HEK293 (cell line): ENCODE data around the gene BAIAP3.
"Not testable (repeated sequence)": the region's sequence is repeated elsewhere in the genome, so short reads cannot be mapped to it uniquely, and the experiment has no call there.

Experiments used
- CTCF ChIA-PET: fragments of 350-600 bp; formaldehyde crosslinking; extraction: SDS; loops from one replicate; lab custom pipeline; 2021; ENCODE audit warnings: antibody characterized with exemption; lab: Yijun Ruan, JAX
- POLR2A ChIA-PET: fragments of 300-600 bp; formaldehyde crosslinking; extraction: SDS; loops from one replicate; lab custom pipeline; 2020; ENCODE audit warnings: antibody characterized with exemption, inconsistent platforms; lab: Yijun Ruan, JAX
- H3K27ac ChIP-seq: fragments of 200-500 bp; sonication (Bioruptor generic); 2 replicates; pipeline ENCODE4 v1.5.1; 2014; ENCODE audit warnings: low read depth, low read length, control low read depth, inconsistent platforms; ENCODE audit errors: extremely low read depth
- H3K36me3 ChIP-seq, 2 experiments: fragments of 200-500 bp in 1 of 2; sonication (Bioruptor generic) in 1 of 2; 1 replicate in 1 of 2; 2 replicates in 1 of 2; pipeline ENCODE4 v1.5.1; 2014 to 2017; ENCODE audit warnings: inconsistent platforms in 2 of 2, low read length in 2 of 2; ENCODE audit not compliant: control insufficient read depth in 2 of 2, insufficient read depth in 1 of 2
- H3K4me1 ChIP-seq: fragments of 200-500 bp; sonication (Bioruptor generic); 2 replicates; pipeline ENCODE4 v1.5.1; 2014; ENCODE audit warnings: mild to moderate bottlenecking, low read length, inconsistent platforms; ENCODE audit not compliant: control insufficient read depth, insufficient read depth
- H3K4me3 ChIP-seq: 2 replicates; pipeline ENCODE4 v1.5.1; 2011; ENCODE audit warnings: low read depth, mild to moderate bottlenecking, control low read depth, low read length, moderate library complexity
- H3K9me3 ChIP-seq: fragments of 200-500 bp; sonication (Bioruptor generic); 2 replicates; pipeline ENCODE4 v1.5.1; 2014; ENCODE audit warnings: low read depth, low read length, inconsistent platforms; ENCODE audit not compliant: control insufficient read depth, insufficient read depth
- HOXC10 ChIP-seq: sonication (generic); formaldehyde crosslinking; IDR thresholded peaks from 2 replicates; pipeline ENCODE4 v1.8.1; 2023; ENCODE audit warnings: mild to moderate bottlenecking, missing genetic modification reagents
- KLF1 ChIP-seq: fragments of 450-650 bp; formaldehyde crosslinking; IDR thresholded peaks from 2 replicates; pipeline ENCODE4 v1.5.1; 2016; ENCODE audit warnings: missing biosample characterization, missing genetic modification characterization
- SP2 ChIP-seq: fragments of 450-650 bp; formaldehyde crosslinking; IDR thresholded peaks from 2 replicates; pipeline ENCODE4 v1.5.1; 2016; ENCODE audit warnings: missing biosample characterization, missing genetic modification characterization
- SP3 ChIP-seq: fragments of 450-650 bp; formaldehyde crosslinking; IDR thresholded peaks from 2 replicates; pipeline ENCODE4 v1.5.1; 2016; ENCODE audit warnings: missing biosample characterization, missing genetic modification characterization
- ZNF24 ChIP-seq: fragments of 450-650 bp; formaldehyde crosslinking; IDR thresholded peaks from 2 replicates; pipeline ENCODE4 v1.5.1; 2016; ENCODE audit warnings: missing biosample characterization, missing genetic modification characterization
- ZNF274 ChIP-seq, 2 experiments: fragments of 200-500 bp in 1 of 2; fragments of 450-650 bp in 1 of 2; sonication (Bioruptor generic) in 1 of 2; formaldehyde crosslinking in 1 of 2; IDR thresholded peaks; 2 replicates each; pipeline versions ENCODE4 v1.5.1 to v1.6.1; 2014 to 2016; ENCODE audit warnings: borderline replicate concordance in 1 of 2, inconsistent platforms in 1 of 2, low read length in 1 of 2, missing biosample characterization in 1 of 2, missing genetic modification characterization in 1 of 2
- ZNF292 ChIP-seq: fragments of 450-650 bp; formaldehyde crosslinking; IDR thresholded peaks from 2 replicates; pipeline ENCODE4 v1.5.1; 2016; ENCODE audit warnings: low read depth, missing biosample characterization, missing genetic modification characterization, borderline replicate concordance
- ZNF335 ChIP-seq: fragments of 450-650 bp; formaldehyde crosslinking; conservative IDR thresholded peaks from 2 replicates; pipeline ENCODE4 v1.5.1; 2016; ENCODE audit warnings: missing biosample characterization, missing genetic modification characterization
- ZNF37A ChIP-seq: fragments of 450-650 bp; IDR thresholded peaks from 2 replicates; pipeline ENCODE4 v1.5.1; 2018; ENCODE audit warnings: missing biosample characterization, missing genetic modification characterization
- ZNF426 ChIP-seq: fragments of 450-650 bp; formaldehyde crosslinking; IDR thresholded peaks from 2 replicates; pipeline ENCODE4 v1.5.1; 2017; ENCODE audit warnings: missing biosample characterization, missing genetic modification characterization, mild to moderate bottlenecking, inconsistent platforms, moderate library complexity
- ZNF658 ChIP-seq: fragments of 450-650 bp; formaldehyde crosslinking; IDR thresholded peaks from 2 replicates; pipeline ENCODE4; 2016; ENCODE audit warnings: missing biosample characterization, missing genetic modification characterization
- ZNF670 ChIP-seq: fragments of 450-650 bp; formaldehyde crosslinking; IDR thresholded peaks from 2 replicates; pipeline ENCODE4 v1.5.1; 2016; ENCODE audit warnings: missing biosample characterization, missing genetic modification characterization, low read depth
- ZNF830 ChIP-seq: fragments of 450-650 bp; IDR thresholded peaks from 2 replicates; pipeline ENCODE4 v1.5.0; 2018; ENCODE audit warnings: missing biosample characterization, missing genetic modification characterization, low read depth, mild to moderate bottlenecking, moderate library complexity
- TF ChIP-seq, protein P1 (sequence below): fragments of 450-650 bp; formaldehyde crosslinking; IDR thresholded peaks from 2 replicates; pipeline ENCODE4 v1.5.1; 2016; ENCODE audit warnings: missing biosample characterization, missing genetic modification characterization
- TF ChIP-seq, protein P2 (sequence below): fragments of 450-650 bp; formaldehyde crosslinking; IDR thresholded peaks from 2 replicates; pipeline ENCODE4 v1.5.1; 2016; ENCODE audit warnings: missing biosample characterization, missing genetic modification characterization
- TF ChIP-seq, protein P3 (sequence below): fragments of 450-650 bp; formaldehyde crosslinking; IDR thresholded peaks from 2 replicates; pipeline ENCODE4 v1.5.1; 2017; ENCODE audit warnings: missing biosample characterization, missing genetic modification characterization

BAIAP3 gene

DNA sequence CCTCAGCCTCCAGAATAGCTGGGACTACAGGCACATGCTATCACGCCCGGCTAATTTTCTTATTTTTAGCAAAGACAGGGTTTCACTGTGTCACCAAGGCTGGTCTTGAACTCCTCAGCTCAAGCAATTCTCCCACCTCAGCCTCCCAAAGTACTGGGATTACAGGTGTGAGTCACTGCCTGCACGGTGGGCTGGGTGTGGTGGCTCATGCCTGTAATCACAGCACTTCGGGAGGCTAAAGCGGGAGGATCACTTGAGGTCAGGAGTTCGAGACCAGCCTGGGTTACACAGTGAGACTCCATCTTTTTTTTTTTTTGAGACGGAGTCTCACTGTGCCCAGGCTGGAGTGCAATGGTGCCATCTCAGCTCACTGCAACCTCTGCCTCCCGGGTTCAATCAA, 40.6 kb upstream of the BAIAP3 start:
- H3K4me3 ChIP-seq, H3K9me3 ChIP-seq, POLR2A ChIA-PET, H3K36me3 ChIP-seq, H3K4me1 ChIP-seq, H3K27ac ChIP-seq: not testable (repeated sequence)
- CTCF ChIA-PET = interaction anchor here (0.6 to 3.2 kb wide), 2 partner anchors 8 to 10 kb away, joined by 3 to 17 read pairs; no protein-coding TSS in a partner anchor
- TF ChIP-seq SP3 (tag by site-specific recombination) (0 out of 2 replicates have a peak, but pooled peaks have one; percentile 9), KLF1 (tag by site-specific recombination) (peak; percentile 76)
- TF ChIP-seq, protein P1, sequence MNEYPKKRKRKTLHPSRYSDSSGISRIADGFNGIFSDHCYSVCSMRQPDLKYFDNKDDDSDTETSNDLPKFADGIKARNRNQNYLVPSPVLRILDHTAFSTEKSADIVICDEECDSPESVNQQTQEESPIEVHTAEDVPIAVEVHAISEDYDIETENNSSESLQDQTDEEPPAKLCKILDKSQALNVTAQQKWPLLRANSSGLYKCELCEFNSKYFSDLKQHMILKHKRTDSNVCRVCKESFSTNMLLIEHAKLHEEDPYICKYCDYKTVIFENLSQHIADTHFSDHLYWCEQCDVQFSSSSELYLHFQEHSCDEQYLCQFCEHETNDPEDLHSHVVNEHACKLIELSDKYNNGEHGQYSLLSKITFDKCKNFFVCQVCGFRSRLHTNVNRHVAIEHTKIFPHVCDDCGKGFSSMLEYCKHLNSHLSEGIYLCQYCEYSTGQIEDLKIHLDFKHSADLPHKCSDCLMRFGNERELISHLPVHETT (tag by site-specific recombination) = peak; percentile 62; the same call in 1 of the 2 replicates
- TF ChIP-seq, protein P2, sequence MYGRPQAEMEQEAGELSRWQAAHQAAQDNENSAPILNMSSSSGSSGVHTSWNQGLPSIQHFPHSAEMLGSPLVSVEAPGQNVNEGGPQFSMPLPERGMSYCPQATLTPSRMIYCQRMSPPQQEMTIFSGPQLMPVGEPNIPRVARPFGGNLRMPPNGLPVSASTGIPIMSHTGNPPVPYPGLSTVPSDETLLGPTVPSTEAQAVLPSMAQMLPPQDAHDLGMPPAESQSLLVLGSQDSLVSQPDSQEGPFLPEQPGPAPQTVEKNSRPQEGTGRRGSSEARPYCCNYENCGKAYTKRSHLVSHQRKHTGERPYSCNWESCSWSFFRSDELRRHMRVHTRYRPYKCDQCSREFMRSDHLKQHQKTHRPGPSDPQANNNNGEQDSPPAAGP (tag by site-specific recombination) = peak; percentile 79

- no peaks in the 10 kb centered on the region for H3K4me1 ChIP-seq
- CTCF ChIA-PET = interaction anchor here (0.6 kb wide), 2 partner anchors 8 to 101 kb away, joined by 3 to 4 read pairs; no protein-coding TSS in a partner anchor
- no peak for TF ChIP-seq ZNF426 (tag by site-specific recombination)
- no peak for TF ChIP-seq ZNF37A (tag by site-specific recombination)
- no peak for TF ChIP-seq ZNF335 (tag by site-specific recombination)
- no peak for TF ChIP-seq HOXC10 (CRISPR knock-in tag)
- TF ChIP-seq ZNF670 (tag by site-specific recombination) = no peak
- no peak for TF ChIP-seq ZNF24 (tag by site-specific recombination)
- TF ChIP-seq ZNF830 (tag by site-specific recombination) = no peak
- no peak for TF ChIP-seq SP2 (tag by site-specific recombination)
- no peak for TF ChIP-seq ZNF658 (tag by site-specific recombination)
- no peak for TF ChIP-seq ZNF274 (IDR thresholded peaks at IDR 0.05; ENCODE audit: low read length)
- no peak for TF ChIP-seq ZNF274 (tag by site-specific recombination; IDR thresholded peaks at IDR 0.05; ENCODE audit: borderline replicate concordance)
- TF ChIP-seq, protein P3, sequence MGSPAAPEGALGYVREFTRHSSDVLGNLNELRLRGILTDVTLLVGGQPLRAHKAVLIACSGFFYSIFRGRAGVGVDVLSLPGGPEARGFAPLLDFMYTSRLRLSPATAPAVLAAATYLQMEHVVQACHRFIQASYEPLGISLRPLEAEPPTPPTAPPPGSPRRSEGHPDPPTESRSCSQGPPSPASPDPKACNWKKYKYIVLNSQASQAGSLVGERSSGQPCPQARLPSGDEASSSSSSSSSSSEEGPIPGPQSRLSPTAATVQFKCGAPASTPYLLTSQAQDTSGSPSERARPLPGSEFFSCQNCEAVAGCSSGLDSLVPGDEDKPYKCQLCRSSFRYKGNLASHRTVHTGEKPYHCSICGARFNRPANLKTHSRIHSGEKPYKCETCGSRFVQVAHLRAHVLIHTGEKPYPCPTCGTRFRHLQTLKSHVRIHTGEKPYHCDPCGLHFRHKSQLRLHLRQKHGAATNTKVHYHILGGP = no peak
- H3K27ac ChIP-seq = no peak overlapping the region
- no peaks in the 10 kb centered on the region for H3K36me3 ChIP-seq
- H3K9me3 ChIP-seq = no peaks in the 10 kb centered on the region
- H3K4me3 ChIP-seq = no peak overlapping the region
- POLR2A ChIA-PET = interaction anchor here (0.7 kb wide), 1 partner anchor 32 kb away, joined by 3 read pairs; no protein-coding TSS in a partner anchor
These were observed 39.4 kb upstream of the BAIAP3 start for GRCh38 chr16:1293921-1294656.

- H3K4me3 ChIP-seq = no peak overlapping the region
- ChIA-PET CTCF (interaction anchor here (0.7 to 1.2 kb wide), 2 partner anchors 13 to 18 kb away, joined by 4 read pairs; no protein-coding TSS in a partner anchor), POLR2A (interaction anchor here (1.2 kb wide), 1 partner anchor 14 kb away, joined by 3 read pairs; the partner anchor contains the start of gene UBE2I)
- no peaks in the 10 kb centered on the region for H3K36me3 ChIP-seq
- no peaks in the 10 kb centered on the region for H3K4me1 ChIP-seq
- TF ChIP-seq ZNF292 (tag by site-specific recombination) (no peak), ZNF335 (tag by site-specific recombination) (no peak)
- no peaks in the 10 kb centered on the region for H3K9me3 ChIP-seq
- no peak overlapping the region for H3K27ac ChIP-seq
These were observed 38.0 kb upstream of the BAIAP3 start for GRCh38 chr16:1295465-1295864.

- POLR2A ChIA-PET, H3K9me3 ChIP-seq, H3K4me1 ChIP-seq, H3K27ac ChIP-seq, H3K36me3 ChIP-seq, H3K4me3 ChIP-seq: not testable (repeated sequence)
- CTCF ChIA-PET = interaction anchor here (1.2 kb wide), 1 partner anchor 19 kb away, joined by 4 read pairs; no protein-coding TSS in a partner anchor
These were observed 36.8 kb upstream of the BAIAP3 start for GRCh38 chr16:1296688-1297017.
